A375 (cell line): ENCODE data around the gene IRF2BPL. TPM values are rescaled to one million over a fixed set of nuclear protein-coding genes. Genes with fewer than 3 reads are reported as not detected.

ENCODE experiments used
- total RNA-seq: library from RNA; depleted of rRNA; stranded (reverse); fragments of >200 nt; shearing (Covaris generic); gene quantifications from 2 replicates; pipeline ENCODE4 v1.2.3, GENCODE V29; 2014; rRNA removed

IRF2BPL gene
- 47.0 and 54.2 TPM in 2 replicates for total RNA-seq

GRCh38 chr14:77028384-77029231 lies at the start of gene IRF2BPL:
Gene IRF2BPL (minus strand): TSS chr14:77028708. CDS start chr14:77027792, 916 bp downstream.

Other genes with a start within 250 kb of the IRF2BPL start
- 7.0 and 7.7 TPM in 2 replicates for gene ANGEL1, start 215.8 kb downstream of the IRF2BPL start, total RNA-seq
- not detected in 2 replicates for gene LRRC74A, start 202.3 kb downstream of the IRF2BPL start, total RNA-seq
- gene CIPC, start 69.5 kb upstream of the IRF2BPL start, total RNA-seq = 7.0 and 7.8 TPM in 2 replicates
- not detected in 2 replicates for gene ZDHHC22, start 113.1 kb upstream of the IRF2BPL start, total RNA-seq
- 0.21 and 0.30 TPM in 2 replicates for gene TMEM63C, start 153.1 kb upstream of the IRF2BPL start, total RNA-seq
- gene NGB, start 242.5 kb upstream of the IRF2BPL start, total RNA-seq = not detected in 2 replicates